HG03097 (cell line): ENCODE measurements around the gene GRPEL1.

ENCODE experiments used
- ATAC-seq: cut with Tn5 transposase; IDR thresholded peaks from one replicate; pipeline ENCODE4 v1.9.1; 2021; ENCODE audit not compliant: unreplicated experiment, low FRiP score

Gene GRPEL1

GRCh38 chr4:7027284-7027683, 40.6 kb downstream of the GRPEL1 start:
- ATAC-seq, result no peak

- no peak for ATAC-seq
Observed at GRCh38 chr4:7026107-7026506, 41.8 kb downstream of the GRPEL1 start.

- no peak for ATAC-seq
Observed at GRCh38 chr4:7025040-7025602, 42.7 kb downstream of the GRPEL1 start.

GRCh38 chr4:7024336-7024890, 43.5 kb downstream of the GRPEL1 start:
- ATAC-seq, result no peak

GRCh38 chr4:7023901-7024300, 44.0 kb downstream of the GRPEL1 start:
- ATAC-seq, result no peak

GRCh38 chr4:7023486-7023885, 44.4 kb downstream of the GRPEL1 start:
- ATAC-seq, result no peak

GRCh38 chr4:7021930-7022664, 45.8 kb downstream of the GRPEL1 start:
- ATAC-seq, result no peak

GRCh38 chr4:7021355-7021754, 46.5 kb downstream of the GRPEL1 start:
- no peak for ATAC-seq

- ATAC-seq, result no peak
Observed at GRCh38 chr4:7020856-7021255, 47.0 kb downstream of the GRPEL1 start.

- no peak for ATAC-seq
Observed at GRCh38 chr4:7020290-7020689, 47.6 kb downstream of the GRPEL1 start.

GRCh38 chr4:7019367-7019766, 48.5 kb downstream of the GRPEL1 start:
- no peak for ATAC-seq

- ATAC-seq, result no peak
Observed at GRCh38 chr4:7018281-7018680, 49.6 kb downstream of the GRPEL1 start.

- no peak for ATAC-seq
Observed at GRCh38 chr4:7017446-7018048, 50.3 kb downstream of the GRPEL1 start.

GRCh38 chr4:7016512-7016911, 51.4 kb downstream of the GRPEL1 start:
- ATAC-seq, result no peak

GRCh38 chr4:7016086-7016485, 51.8 kb downstream of the GRPEL1 start:
- ATAC-seq, result no peak

- no peak for ATAC-seq
Observed at GRCh38 chr4:7015383-7016035, 52.4 kb downstream of the GRPEL1 start.

GRCh38 chr4:7014815-7015214, 53.0 kb downstream of the GRPEL1 start:
- ATAC-seq, result no peak

- no peak for ATAC-seq
Observed at GRCh38 chr4:7013175-7013574, 54.7 kb downstream of the GRPEL1 start.

- ATAC-seq, result no peak
Observed at GRCh38 chr4:7009564-7009963, 58.3 kb downstream of the GRPEL1 start.
